Inflammatory macrophage treated with lipopolysaccharide for 4 hours (primary cell): ENCODE results near the gene LDHB.
"Not testable (repeated sequence)": the region's sequence is repeated elsewhere in the genome, so short reads cannot be mapped to it uniquely, and the experiment has no call there.

Source experiments
- DNase-seq: peaks from one replicate; pipeline ENCODE4 v3.0.0-alpha.2; 2020

Gene LDHB

GRCh38 chr12:21604245-21605101 lies 53.2 kb downstream of the LDHB start, which contains the start of gene GYS2:
Gene GYS2 (minus strand): TSS chr12:21604847. CDS start chr12:21604592, 255 bp downstream.
- no peak for DNase-seq

DNA sequence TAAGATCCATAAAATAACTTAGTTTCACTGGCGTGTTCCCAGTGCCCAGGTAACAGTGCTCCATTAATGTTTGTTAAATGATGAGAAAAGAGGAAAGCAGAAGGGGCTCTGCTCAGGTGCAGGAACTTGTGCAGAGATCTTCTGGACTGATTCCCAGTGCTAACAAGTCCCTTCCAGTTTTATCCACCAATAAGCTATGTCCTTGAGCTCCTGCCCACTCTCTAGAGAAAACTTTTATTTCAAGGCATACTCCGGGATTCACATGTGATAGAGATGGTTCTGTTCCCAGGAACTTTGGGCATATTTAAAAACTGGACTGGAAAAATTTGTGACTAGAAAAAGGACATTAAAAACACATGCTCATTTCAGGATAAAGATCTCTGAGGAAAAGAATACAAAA lies 54.9 kb downstream of the LDHB start:
- DNase-seq: no peak

GRCh38 chr12:21600196-21600595 lies 57.4 kb downstream of the LDHB start:
- DNase-seq: no peak

DNA sequence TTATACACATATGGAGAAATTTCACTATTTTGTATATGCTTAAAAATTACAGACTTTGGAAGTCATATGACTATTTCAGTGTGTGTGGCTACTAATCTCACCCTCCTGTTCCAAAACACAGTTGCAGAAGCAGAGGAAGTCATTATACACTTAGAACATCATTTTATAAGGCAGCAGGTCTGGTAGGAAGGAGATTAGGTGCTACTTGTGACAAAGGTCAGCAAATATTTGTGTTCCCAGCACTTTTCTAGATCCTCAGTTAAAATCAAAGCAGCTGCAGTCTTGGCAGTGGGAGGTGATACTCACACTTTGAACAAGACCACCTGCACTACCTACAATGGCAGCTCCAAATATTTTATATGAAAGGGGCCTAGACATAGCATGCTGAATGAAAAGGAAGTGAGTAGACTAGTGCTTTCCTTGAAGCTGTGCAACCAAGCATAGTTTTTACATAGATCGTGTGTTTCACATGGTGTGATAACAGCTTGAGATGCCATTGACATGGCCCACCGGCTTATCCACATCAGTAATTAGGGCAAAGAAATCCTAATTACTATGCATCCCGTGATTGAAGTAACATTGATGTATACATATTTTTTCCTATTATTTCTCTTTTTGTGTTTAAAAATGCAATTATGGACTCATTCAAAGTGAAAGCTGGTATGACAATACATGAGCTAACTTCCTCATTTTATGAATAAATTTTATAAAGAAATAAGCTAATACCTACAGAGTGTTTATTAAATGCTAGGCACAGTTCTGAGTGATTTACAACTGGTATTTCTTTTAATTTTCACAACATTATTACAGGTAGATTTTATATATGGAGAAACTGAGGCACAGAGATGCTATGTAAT lies 58.3 kb downstream of the LDHB start:
- DNase-seq: no peak

DNA sequence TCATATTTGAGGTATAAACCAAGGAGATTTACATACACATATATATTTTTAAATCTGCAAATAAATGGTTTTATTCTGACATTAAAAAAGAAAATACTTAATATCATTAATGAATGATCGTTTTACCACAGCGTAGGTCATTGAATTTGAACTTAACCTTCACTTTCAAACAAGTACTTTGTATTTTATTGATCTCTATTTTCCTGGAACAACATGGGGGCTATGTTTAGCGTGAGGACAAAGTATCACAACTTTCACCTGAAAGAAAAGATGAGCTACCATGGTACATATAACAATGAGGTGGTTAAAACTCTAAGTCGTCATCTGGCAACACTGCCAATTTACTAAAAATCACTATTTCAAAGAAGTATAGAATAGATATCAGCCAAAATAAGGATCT lies 59.0 kb downstream of the LDHB start:
- no peak for DNase-seq

DNA sequence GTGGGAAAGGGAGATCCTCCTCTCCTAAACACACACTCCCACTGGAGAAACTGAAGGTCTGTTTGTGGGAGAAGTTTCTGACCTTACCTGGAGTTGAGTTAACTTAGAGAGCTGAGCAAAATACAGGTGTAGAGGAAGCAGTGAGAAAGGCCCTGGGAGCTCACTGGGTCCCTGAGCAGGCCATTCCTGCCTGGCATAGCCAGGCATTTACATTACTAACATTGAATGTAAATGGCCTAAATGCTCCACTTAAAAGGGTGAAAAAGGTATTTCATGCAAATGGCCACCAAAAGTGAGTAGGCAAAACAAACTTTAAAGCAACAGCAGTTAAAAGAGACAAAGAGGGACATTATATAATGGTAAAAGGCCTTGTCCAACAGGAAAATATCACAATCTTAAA lies 62.3 kb downstream of the LDHB start:
- not testable (repeated sequence) for DNase-seq

DNA sequence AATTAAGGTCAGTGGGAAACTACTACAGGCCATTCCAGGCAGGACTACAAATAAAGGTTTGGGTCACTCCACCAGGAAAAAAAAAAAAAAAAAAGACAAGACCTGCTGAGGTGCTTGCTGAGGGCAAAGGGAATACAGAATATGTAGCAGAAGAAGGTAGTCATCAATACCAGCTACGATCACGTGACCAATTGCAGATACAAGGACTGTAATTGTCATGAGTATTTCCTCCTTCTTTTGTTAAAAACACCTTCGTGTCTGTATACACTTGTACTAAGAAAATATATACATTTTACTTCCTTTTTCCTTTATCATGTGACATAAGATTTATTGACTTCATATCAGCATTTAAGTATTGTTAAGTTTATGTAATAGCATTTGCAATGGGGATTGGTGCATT lies 72.2 kb downstream of the LDHB start:
- DNase-seq: no peak
